Heart right ventricle (tissue), 16 donors: ENCODE measurements around the gene CCDC157. TPM values are rescaled to one million over a fixed set of nuclear protein-coding genes. Genes with fewer than 3 reads are reported as not detected.

Source experiments
- ATAC-seq, 8 donors: fragments of 200-7000 bp; cut with Tn5 transposase; one replicate each; pipeline ENCODE4 v1.9.1; 2020; ENCODE audit warnings: mild to moderate bottlenecking in 8 of 8, moderate library complexity in 8 of 8, moderate number of reproducible peaks in 1 of 8
- DNase-seq, 2 donors: peaks; one replicate each; pipeline ENCODE4 v3.0.0-alpha.2; 2020
- H3K27ac ChIP-seq, 10 donors: fragments of 200-600 bp; sonication (generic) in 2 of 10; one replicate each; pipeline versions ENCODE4 v1.5.0 to v1.8.0; 2020 to 2022; ENCODE audit warnings: mild to moderate bottlenecking in 3 of 10
- H3K27me3 ChIP-seq, 7 donors: fragments of 200-600 bp; one replicate each; pipeline ENCODE4 v1.8.0; 2021 to 2022; ENCODE audit warnings: mild to moderate bottlenecking in 2 of 7
- H3K36me3 ChIP-seq, 9 donors: fragments of 200-600 bp; sonication (generic) in 1 of 9; one replicate each; pipeline versions ENCODE4 v1.5.0 to v1.8.0; 2020 to 2022; ENCODE audit warnings: mild to moderate bottlenecking in 2 of 9
- H3K4me1 ChIP-seq, 9 donors: fragments of 200-600 bp; sonication (generic) in 1 of 9; one replicate each; pipeline versions ENCODE4 v1.5.0 to v1.8.0; 2020 to 2022; ENCODE audit warnings: mild to moderate bottlenecking in 4 of 9
- H3K4me3 ChIP-seq, 10 donors: fragments of 200-600 bp; sonication (generic) in 2 of 10; one replicate each; pipeline versions ENCODE4 v1.5.0 to v1.8.0; 2020 to 2022; ENCODE audit warnings: mild to moderate bottlenecking in 7 of 10, moderate library complexity in 2 of 10
- H3K9me3 ChIP-seq, 11 donors: fragments of 200-600 bp in 10 of 11; sonication (generic) in 2 of 11; one replicate each; pipeline versions ENCODE4 v1.5.0 to v1.8.0; 2013 to 2022; ENCODE audit warnings: mild to moderate bottlenecking in 2 of 11, control low read depth in 1 of 11, moderate library complexity in 1 of 11
- CTCF ChIP-seq, 9 donors: fragments of 200-600 bp; sonication (generic) in 2 of 9; IDR thresholded peaks; one replicate each; pipeline versions ENCODE4 v1.5.0 to v1.8.0; 2021 to 2022; ENCODE audit warnings: antibody characterized with exemption in 9 of 9, mild to moderate bottlenecking in 5 of 9, moderate library complexity in 1 of 9
- WGBS, 2 donors: extraction: QIAGEN DNeasy Blood & Tissue Kit; methylation state at CpG; one replicate each; pipeline ENCODE4 v1.1.7; 2013; ENCODE audit warnings: inconsistent platforms in 1 of 2; 5-methylcytosine and 5-hydroxymethylcytosine counted together
- intact Hi-C, 10 donors: fragments of 100-400 bp; cut with DNase I; formaldehyde crosslinking; loops; one replicate each; pipeline versions ENCODE4 v1.11.1 to v1.14.2; 2022
- polyA plus RNA-seq, 2 donors: library from polyadenylated mRNA; stranded (reverse); fragments of 200-250 nt; gene quantifications; one replicate each; pipeline ENCODE4 v1.2.3, GENCODE V29; 2013
- total RNA-seq, 10 donors: library from RNA; stranded (reverse); fragmentation: NEBNext Ultra II Directional in 3 of 10; extraction: Animal tissue kit (Norgen Biotek cat#: 25700) in 3 of 10; gene quantifications; one replicate each; pipeline versions ENCODE4 v1.2.1 to v1.2.4, GENCODE V29; 2021 to 2023
- donor health status: Arrhythmogenic right ventricular cardiomyopathy.
- donor health status: ischemic (EF 13 %, LVEDD 7.1; RV severe dilation, severe dysfunction).
- donor health status: healthy with polysubstance abuse.
- donor health status: DM: no; HTN: yes; CAD: no.
- donor health status: DM: no; HTN: no; CAD: no.
- donor health status: ischemic (EF 25% LVEDD 6.9; RV normal size, moderate dysfunction).
- donor health status: ischemic (EF 25% LVEDD 5.7; RV mildly dilated, moderate dysfunction).
- donor health status: healthy.
- donor health status: DM: yes; HTN: yes; CAD: no.
- donor health status: Ischemic cardiomyopathy.
- donor health status: ischemic (EF 35%, LVEDD 5.7; RV mildly dilated, moderate dysfunction).
- donor health status: nonischemic (EF 11% LVEDD 7.7; RV severe dilation, severe dysfunction).
- donor health status: DM: yes; HTN: yes; CAD: no.
- donor health status: PGD.
- donor health status: ischemic (EF 29% LVEDD 5.4; RV normal size, mild dysfunction).
- donor health status: nonischemic (EF 23%, LVEDD 6.1; RV moderate dilation, normal function).

CCDC157 gene
- total and polyA plus RNA-seq, 12 donors = 0.11 to 1.2 (median 0.91) TPM

- TF ChIP-seq CTCF (IDR thresholded peaks at IDR 0.05) = no peak
- peaks cover 3 to 65% (median 35%) of the 10 kb centered on the region in 9 donors for H3K4me1 ChIP-seq
- no peaks in the 10 kb centered on the region for H3K9me3 ChIP-seq
- peak; percentile 74 to 79 for DNase-seq
- peaks cover 5 to 100% (median 97%) of the 10 kb centered on the region in 9 donors for H3K36me3 ChIP-seq
- intact Hi-C loops = loop anchor here in 2 of 10 donors (5.0 kb wide), 2 partner anchors 41 to 54 kb away; partner anchors contain the start of gene CASTOR1 (in 1 of the 2)
- WGBS, 2 donors = 46 to 57% methylated on average over 16 of the region's 16 CpGs
- no peaks in the 10 kb centered on the region for H3K27me3 ChIP-seq
- ATAC-seq = peak; percentile 81 to 94 (median 87)
- H3K4me3 ChIP-seq = no peak overlapping the region
- H3K27ac ChIP-seq = peak overlapping the region in 8 of 10 donors; percentile 21 to 72 (median 57)
Observed at GRCh38 chr22:30340911-30341685, 15.7 kb upstream of the CCDC157 start.

GRCh38 chr22:30344447-30345200, 12.2 kb upstream of the CCDC157 start:
- no peak overlapping the region for H3K27ac ChIP-seq
- 92 to 95% methylated on average over 13 of the region's 13 CpGs for WGBS, 2 donors
- peaks cover 9 to 100% (median 76%) of the 10 kb centered on the region in 9 donors for H3K36me3 ChIP-seq
- H3K4me3 ChIP-seq = no peak overlapping the region
- intact Hi-C loops = loop anchor here in 2 of 10 donors (5.0 kb wide), 2 partner anchors 38 to 57 kb away; partner anchors contain the start of gene CASTOR1 (in 1 of the 2)
- H3K9me3 ChIP-seq = no peaks in the 10 kb centered on the region
- peaks cover 3 to 49% (median 23%) of the 10 kb centered on the region in 9 donors for H3K4me1 ChIP-seq
- TF ChIP-seq CTCF (IDR thresholded peaks at IDR 0.05) = no peak
- DNase-seq (no peak), ATAC-seq (no peak)
- H3K27me3 ChIP-seq = no peaks in the 10 kb centered on the region

GRCh38 chr22:30347255-30347892, 9.4 kb upstream of the CCDC157 start:
- Histone ChIP-seq H3K4me3 (no peak overlapping the region), H3K36me3 (peaks cover 4 to 100% (median 64%) of the 10 kb centered on the region in 9 donors), H3K27me3 (no peaks in the 10 kb centered on the region), H3K9me3 (no peaks in the 10 kb centered on the region), H3K4me1 (peaks cover 0 to 21% (median 8%) of the 10 kb centered on the region in 9 donors), H3K27ac (no peak overlapping the region)
- WGBS, 2 donors = 71 to 79% methylated on average over 5 of the region's 5 CpGs
- TF ChIP-seq CTCF (IDR thresholded peaks at IDR 0.05) = no peak
- no peak for DNase-seq
- ATAC-seq = no peak
- intact Hi-C loops = no loop called here

- no peaks in the 10 kb centered on the region for H3K9me3 ChIP-seq
- no peak for DNase-seq
- 91 to 95% methylated on average over 4 of the region's 4 CpGs for WGBS, 2 donors
- intact Hi-C loops = no loop called here
- H3K4me1 ChIP-seq = peaks cover 0 to 21% (median 7%) of the 10 kb centered on the region in 9 donors
- no peaks in the 10 kb centered on the region for H3K27me3 ChIP-seq
- no peak for ATAC-seq
- no peak overlapping the region for H3K4me3 ChIP-seq
- H3K36me3 ChIP-seq = peaks cover 2 to 100% (median 55%) of the 10 kb centered on the region in 9 donors
- H3K27ac ChIP-seq = no peak overlapping the region
- TF ChIP-seq CTCF (IDR thresholded peaks at IDR 0.05) = no peak
Observed at GRCh38 chr22:30348404-30348803, 8.4 kb upstream of the CCDC157 start.
